ENCODE measurements around the gene UIMC1. TPM values are rescaled to one million over a fixed set of nuclear protein-coding genes. Genes with fewer than 3 reads are reported as not detected.
A peak's percentile ranks its signal among the peaks of the same experiment; 100 is the strongest.

UIMC1 gene
- total and polyA plus RNA-seq, 2 of the 13 experiments (the other 11 are each of a cell fraction or from before 2014, with no cell fraction given), result 18.9 to 32.7 TPM

DNA sequence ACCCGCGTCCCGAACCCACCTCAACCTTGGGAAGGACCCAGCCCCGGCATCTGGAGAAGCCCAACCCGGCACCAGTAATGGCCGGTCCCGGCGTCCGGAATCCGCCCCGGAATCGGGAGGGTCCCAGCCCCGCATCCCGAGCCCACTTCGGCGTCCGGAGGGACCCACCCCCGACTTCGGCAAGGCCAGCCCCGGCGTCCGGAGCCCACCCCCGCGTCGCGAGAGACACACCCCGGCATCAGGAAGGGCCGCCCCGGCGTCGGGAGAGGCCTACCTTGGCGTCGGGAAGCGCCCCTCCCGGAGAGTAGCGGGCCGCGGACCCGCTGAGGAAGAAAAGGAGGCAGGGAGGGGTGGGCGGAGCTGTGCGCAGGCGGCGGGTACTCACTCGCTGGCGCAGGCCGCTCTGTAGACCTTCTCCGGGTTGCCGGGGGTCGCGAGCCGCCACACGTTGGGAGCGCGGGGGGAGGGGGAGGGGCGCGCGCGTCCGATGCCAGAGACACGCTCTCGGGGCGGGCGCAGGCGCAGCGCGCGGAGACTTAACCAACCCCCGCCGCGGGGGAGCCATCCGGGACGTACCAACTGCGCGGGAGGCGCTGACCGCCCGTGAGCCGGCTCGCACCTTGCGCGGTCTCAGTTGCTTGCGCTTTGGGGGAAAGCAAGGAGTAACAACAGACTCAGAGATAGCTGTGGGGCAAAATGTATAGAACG is at the start of gene UIMC1 (continued):
- TF ChIP-seq, protein P1, sequence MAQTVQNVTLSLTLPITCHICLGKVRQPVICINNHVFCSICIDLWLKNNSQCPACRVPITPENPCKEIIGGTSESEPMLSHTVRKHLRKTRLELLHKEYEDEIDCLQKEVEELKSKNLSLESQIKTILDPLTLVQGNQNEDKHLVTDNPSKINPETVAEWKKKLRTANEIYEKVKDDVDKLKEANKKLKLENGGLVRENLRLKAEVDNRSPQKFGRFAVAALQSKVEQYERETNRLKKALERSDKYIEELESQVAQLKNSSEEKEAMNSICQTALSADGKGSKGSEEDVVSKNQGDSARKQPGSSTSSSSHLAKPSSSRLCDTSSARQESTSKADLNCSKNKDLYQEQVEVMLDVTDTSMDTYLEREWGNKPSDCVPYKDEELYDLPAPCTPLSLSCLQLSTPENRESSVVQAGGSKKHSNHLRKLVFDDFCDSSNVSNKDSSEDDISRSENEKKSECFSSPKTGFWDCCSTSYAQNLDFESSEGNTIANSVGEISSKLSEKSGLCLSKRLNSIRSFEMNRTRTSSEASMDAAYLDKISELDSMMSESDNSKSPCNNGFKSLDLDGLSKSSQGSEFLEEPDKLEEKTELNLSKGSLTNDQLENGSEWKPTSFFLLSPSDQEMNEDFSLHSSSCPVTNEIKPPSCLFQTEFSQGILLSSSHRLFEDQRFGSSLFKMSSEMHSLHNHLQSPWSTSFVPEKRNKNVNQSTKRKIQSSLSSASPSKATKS (CRISPR knock-in tag; IDR thresholded peaks at IDR 0.05), result no peak; the same call in 1 of the 2 replicates
- TF ChIP-seq REPIN1 (CRISPR knock-in tag; IDR thresholded peaks at IDR 0.05; ENCODE audit: borderline replicate concordance, low read depth) (peak; percentile 36; the same call in 1 of the 2 replicates), MBNL3 (CRISPR knock-in tag; conservative IDR thresholded peaks at IDR 0.05) (no peak), CENPX (CRISPR knock-in tag; IDR thresholded peaks at IDR 0.05) (no peak), PRDM4 (CRISPR knock-in tag; IDR thresholded peaks at IDR 0.05; ENCODE audit: borderline replicate concordance) (no peak), MAX (IDR thresholded peaks at IDR 0.05) (peak; percentile 87), CBX2 (IDR thresholded peaks at IDR 0.05; ENCODE audit: low read depth, low read length) (no peak), CBX2 (CRISPR knock-in tag; IDR thresholded peaks at IDR 0.05; ENCODE audit: low read depth) (no peak), ZNF891 (CRISPR knock-in tag; IDR thresholded peaks at IDR 0.05) (no peak; the same call in 1 of the 2 replicates), ZNF550 (CRISPR knock-in tag; IDR thresholded peaks at IDR 0.05; ENCODE audit: borderline replicate concordance) (no peak), ZNF639 (CRISPR knock-in tag; conservative IDR thresholded peaks at IDR 0.05) (0 out of 2 replicates have a peak, but pooled peaks have one; percentile 44), SRSF1 (optimal IDR thresholded peaks at IDR 0.05; ENCODE audit: low read depth, low read length) (no peak), ONECUT2 (CRISPR knock-in tag; IDR thresholded peaks at IDR 0.05) (no peak), GATAD1 (CRISPR knock-in tag; IDR thresholded peaks at IDR 0.05) (peak; percentile 67), NFIB (CRISPR knock-in tag; IDR thresholded peaks at IDR 0.05; ENCODE audit: borderline replicate concordance) (no peak), ZSCAN25 (CRISPR knock-in tag; IDR thresholded peaks at IDR 0.05) (peak; percentile 38; the same call in 1 of the 2 replicates), TP53 (CRISPR knock-in tag; conservative IDR thresholded peaks at IDR 0.05) (no peak), CREBL2 (CRISPR knock-in tag; IDR thresholded peaks at IDR 0.05; ENCODE audit: borderline replicate concordance) (no peak), GABPA (IDR thresholded peaks at IDR 0.05; ENCODE audit: low read depth, low read length) (no peak), GABPA (CRISPR knock-in tag; IDR thresholded peaks at IDR 0.05; ENCODE audit: low read depth) (peak; percentile 40; the same call in 1 of the 2 replicates), PHF8 (CRISPR knock-in tag; IDR thresholded peaks at IDR 0.05) (peak; percentile 95), ZNF816 (CRISPR knock-in tag; IDR thresholded peaks at IDR 0.05; ENCODE audit: borderline replicate concordance) (no peak)
